Caki2 (cell line): Measurements from ENCODE around the gene C16orf86. TPM values are rescaled to one million over a fixed set of nuclear protein-coding genes. Genes with fewer than 3 reads are reported as not detected.

Experiments
- DNase-seq: peaks from one replicate; pipeline ENCODE4 v3.0.0-alpha.2; 2015; ENCODE audit warnings: low read depth
- in situ Hi-C: cut with HindIII; loops from 2 replicates; pipeline ENCODE4 v1.10.0; 2016; ENCODE audit warnings: low sequenced_read_pairs, low pct_unique_long_range_greater_than_20kb, mixed read lengths
- total RNA-seq: library from RNA; depleted of rRNA; stranded (reverse); fragments of >200 nt; shearing (Covaris generic); gene quantifications from 2 replicates; pipeline ENCODE4 v1.2.3, GENCODE V29; 2014; ENCODE audit warnings: low replicate concordance; rRNA removed

The C16orf86 gene, protein sequence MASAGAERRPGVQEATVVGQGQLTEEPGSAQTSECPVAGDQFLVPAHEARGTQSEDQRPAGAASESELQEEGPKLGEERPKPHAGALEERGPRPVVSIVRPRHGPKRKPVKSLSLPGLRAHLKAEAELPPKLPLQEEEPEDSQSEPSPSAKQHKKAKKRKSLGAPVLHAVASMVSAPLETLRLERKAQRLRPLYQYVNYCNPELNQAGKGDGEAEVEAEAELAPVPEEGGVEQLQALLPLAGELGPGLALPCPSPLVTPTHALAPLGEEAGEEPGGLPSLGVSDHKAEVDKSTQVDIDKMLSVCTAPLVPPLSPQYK
- not detected in 2 replicates for total RNA-seq

DNA sequence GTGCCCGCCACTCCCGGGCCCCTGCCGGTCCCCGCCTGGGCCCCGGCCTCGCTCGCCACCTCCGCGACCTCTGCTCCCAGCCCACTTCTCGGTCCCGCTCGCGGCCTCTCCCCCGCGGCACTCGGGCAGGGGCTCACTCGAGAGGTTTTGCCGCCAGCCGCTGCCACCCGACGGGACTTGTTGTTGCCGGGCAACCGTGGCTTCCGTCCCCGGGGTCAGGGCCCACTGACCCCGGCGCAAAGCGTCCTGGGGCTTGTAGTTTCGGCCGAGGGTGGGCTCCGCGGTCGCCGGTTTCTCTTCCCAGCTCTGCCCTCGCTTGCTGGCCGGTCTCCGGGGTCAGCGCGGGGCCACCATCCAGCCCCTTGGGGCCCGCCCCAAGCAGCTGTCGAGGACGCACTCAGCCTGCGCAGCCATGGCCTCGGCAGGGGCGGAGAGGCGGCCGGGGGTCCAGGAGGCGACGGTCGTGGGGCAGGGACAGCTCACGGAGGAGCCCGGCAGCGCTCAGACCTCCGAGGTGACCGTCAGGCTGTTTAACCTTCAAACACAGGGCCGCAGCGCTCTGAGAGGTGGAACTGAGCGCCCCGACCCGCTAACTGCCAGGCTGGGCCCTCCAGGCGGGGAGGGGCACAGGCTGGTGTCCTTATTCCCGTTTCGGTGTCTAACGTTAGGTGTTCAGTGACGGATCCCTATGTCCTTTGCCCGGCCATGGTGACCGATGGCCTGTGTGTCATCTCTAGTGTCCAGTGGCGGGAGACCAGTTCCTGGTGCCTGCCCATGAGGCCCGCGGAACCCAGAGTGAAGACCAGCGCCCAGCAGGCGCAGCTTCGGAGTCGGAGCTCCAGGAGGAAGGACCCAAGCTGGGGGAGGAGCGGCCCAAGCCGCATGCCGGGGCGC lies at the start of gene C16orf86, which contains the start of gene ENKD1:
Gene C16orf86, plus strand, starts transcription at position 256 of the 894 bp plus-strand sequence. Its CDS starts 157 bp downstream, at position 413.
Gene ENKD1, minus strand, starts transcription at position 192 of the 894 bp plus-strand sequence. CDS start 308 bp downstream, outside the sequence.
- in situ Hi-C loops: no loop called here
- no peak for DNase-seq

DNA sequence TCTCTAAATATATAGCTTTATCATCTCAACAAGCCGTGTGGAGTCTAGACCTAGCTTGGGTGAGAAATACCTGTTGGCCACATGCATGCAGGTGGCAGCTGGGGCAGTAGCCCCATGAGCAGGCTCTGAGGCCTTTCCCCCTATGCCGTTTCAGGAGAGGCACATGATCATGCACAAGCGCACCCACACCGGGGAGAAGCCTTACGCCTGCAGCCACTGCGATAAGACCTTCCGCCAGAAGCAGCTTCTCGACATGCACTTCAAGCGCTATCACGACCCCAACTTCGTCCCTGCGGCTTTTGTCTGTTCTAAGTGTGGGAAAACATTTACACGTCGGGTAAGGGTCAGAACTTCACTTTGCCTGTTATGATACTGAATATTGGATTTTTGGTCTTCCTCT lies 38.4 kb upstream of the C16orf86 start:
- in situ Hi-C loops: no loop called here

DNA sequence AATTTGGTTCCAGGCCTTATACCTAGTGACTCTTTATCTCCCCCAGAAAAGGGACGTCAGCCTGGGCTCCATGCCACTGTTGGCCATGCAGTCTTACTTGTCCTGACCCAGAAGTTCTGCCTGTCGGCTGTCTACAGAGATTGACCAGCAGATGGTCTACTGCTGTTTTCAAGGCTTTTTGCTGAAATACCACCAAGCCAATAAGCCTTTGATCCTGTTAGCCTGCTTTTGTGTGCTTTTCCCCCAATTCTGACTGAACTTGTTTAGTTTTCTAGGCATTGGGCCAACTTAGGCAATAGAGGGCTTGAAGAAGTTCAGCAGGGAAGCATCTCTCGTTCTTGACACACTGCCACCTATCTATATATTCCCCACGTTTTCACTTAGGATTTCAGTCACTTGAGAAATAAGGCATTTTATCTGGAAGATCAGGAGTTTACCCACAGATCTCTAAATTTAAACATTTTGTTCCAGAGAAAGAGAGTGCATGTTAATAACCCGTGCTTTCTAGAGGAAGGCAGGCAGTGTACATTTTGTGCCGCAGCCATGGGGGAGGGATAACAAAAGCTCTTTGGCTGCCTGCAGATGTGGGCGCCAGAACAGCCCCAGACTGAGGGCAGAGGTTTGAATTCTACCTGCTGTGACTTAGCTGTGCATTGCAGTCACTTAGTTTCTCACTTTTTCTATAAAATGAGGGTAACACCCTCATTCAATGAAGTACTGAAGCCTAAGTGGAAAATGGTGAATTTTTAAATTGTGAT lies 34.0 kb upstream of the C16orf86 start:
- no peak for DNase-seq
- in situ Hi-C loops: no loop called here

More for the DNA sequence above, 38.4 kb upstream of the C16orf86 start:
- no peak for DNase-seq

DNA sequence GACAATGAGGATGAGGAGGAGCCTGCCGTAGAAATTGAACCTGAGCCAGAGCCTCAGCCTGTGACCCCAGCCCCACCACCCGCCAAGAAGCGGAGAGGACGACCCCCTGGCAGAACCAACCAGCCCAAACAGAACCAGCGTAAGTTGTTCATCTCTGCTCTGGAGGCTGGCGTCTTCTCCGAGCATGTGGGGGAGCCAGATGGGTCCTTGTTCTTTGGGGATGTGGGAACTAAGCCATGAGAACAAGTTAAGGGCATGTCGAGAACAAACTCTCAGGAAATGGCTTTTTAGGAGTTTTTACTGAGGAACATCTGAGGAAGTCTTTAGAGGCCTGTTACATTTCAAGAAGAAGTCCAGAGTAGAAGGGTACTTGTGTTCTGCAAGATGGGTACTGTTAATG lies 29.9 kb upstream of the C16orf86 start:
- in situ Hi-C loops: no loop called here

DNA sequence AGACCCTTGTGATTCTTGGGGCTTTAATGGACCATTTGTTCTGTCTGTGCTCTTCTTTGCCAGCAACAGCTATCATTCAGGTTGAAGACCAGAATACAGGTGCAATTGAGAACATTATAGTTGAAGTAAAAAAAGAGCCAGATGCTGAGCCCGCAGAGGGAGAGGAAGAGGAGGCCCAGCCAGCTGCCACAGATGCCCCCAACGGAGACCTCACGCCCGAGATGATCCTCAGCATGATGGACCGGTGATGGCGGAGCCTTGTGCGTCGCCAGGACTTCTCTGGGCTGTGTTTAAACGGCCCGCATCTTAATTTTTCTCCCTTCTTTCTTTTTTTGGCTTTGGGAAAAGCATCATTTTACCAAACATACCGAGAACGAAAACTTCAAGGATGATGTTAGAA lies 29.0 kb upstream of the C16orf86 start:
- in situ Hi-C loops: no loop called here

More for the DNA sequence above, 29.9 kb upstream of the C16orf86 start:
- no peak for DNase-seq

DNA sequence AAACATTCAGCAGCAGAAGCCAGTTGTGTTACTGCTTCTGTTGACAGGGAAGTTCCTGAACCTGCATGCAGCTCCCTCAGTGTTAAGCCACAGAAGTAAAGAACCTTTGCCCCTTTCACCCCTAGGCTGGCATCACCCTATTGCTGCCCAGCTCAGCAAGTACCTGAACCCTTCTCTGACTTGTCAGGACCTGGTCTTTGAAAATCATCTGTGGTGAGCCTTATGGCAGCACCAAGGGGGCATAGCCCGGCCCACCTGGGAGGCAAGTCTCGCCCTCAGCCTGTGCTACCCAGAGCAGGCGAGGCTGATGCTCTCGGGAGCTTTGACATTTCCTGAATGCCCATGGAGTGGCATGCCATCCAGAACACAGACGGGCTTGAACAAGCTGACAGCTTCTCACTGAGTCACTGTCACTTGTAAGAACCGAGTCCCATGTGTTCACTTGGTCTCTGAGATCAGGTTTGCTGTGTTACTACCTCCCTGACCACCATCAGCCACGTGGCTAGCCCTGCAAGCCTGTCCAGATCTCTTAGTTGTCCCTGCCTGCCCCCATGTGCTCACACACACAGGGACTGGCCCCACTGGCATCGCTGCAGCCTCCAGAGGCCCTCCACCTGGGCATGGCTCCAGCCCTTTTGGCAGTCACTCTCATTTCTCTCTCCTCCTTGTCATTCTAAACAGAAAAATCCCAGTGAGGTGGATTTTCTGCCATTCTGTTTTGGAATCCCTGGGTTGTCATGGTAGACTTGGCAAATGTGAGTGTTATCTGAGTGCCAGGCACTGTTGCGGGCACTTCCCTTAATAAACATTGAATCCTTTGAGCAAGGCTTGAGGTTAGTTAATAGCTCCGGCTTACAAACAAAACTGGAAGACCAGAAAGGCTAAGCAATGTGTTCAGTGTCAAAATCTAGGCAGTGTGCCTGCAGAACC lies 24.6 kb upstream of the C16orf86 start:
- in situ Hi-C loops: no loop called here
- no peak for DNase-seq

More for the DNA sequence above, 29.0 kb upstream of the C16orf86 start:
- DNase-seq: no peak

DNA sequence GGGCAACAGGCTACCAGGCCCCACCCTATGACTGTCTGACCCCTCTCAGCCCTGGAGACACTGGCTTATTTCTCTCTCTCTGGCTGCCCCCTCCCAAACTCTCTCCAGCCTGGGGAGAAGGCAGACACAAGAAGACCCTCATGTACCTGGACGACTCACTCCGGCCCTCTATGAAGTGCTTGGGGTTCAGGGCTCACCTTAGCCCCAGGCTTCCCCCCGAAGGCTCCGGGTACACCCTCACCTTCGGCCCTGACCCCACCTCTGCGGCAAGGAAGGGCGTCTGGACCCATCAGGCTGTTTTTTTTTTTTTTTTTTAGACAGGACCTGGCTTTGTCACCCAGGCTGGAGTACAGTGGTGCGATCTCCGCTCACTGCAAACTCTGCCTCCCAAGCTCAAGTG lies 22.6 kb upstream of the C16orf86 start:
- DNase-seq: no peak
- in situ Hi-C loops: no loop called here

DNA sequence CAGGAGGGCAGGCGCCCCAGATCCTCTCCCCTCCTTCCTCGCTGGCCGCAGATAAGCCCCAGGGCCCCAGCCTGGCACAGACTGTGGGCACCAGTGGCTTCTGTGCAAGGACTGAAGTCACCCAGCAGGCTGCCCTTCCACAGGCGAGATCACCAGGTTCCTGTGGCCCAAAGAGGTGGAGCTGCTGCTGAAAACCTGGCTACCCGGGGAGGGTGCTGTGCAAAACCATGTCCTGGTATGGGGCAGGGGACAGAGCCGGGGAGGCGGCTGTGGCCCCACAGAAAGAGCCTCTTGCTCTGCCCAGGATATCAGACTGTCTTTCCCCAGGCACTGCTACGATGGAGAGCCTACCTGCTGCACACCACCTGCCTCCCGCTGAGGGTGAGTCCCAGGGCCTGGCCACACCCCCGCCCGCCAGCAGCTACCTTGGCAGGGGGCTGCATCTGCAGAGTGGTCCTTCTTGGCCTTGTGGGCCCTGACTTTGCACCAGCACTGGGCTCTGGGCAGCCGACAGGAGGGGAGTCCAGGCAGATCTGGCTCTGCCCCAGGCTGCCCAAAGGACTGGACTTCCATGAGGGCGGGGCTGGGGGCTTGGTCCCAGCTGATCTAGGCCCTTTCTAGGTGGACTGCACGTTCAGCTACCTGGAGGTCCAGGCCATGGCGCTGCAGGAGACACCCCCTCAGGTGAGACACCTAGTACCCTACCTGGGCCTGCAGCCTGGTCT lies 21.1 kb upstream of the C16orf86 start:
- in situ Hi-C loops: no loop called here
- DNase-seq: no peak

DNA sequence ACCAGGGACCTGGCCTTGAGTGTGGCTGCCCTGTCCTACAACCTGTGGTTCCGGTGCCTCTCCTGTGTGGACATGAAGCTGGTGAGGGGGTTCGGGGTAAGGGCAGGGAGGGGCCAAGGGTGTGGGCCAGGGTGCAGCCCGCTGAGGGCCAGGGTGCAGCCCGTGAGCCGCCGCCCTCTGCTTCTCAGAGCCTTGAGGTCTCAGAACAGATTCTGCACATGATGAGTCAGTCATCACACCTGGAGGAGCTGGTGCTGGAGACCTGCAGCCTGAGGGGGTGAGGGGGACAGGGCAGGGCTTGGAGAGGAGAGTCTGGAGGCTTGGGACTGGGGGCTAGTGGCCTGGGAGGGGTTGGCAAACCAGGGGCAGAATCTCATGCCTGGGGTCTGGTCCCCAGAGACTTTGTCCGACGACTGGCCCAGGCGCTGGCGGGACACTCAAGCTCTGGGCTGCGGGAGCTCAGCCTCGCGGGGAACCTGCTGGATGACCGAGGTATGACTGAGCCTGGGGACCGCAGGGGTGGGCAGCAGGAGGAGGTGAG lies 19.4 kb upstream of the C16orf86 start:
- DNase-seq: no peak
- in situ Hi-C loops: no loop called here

DNA sequence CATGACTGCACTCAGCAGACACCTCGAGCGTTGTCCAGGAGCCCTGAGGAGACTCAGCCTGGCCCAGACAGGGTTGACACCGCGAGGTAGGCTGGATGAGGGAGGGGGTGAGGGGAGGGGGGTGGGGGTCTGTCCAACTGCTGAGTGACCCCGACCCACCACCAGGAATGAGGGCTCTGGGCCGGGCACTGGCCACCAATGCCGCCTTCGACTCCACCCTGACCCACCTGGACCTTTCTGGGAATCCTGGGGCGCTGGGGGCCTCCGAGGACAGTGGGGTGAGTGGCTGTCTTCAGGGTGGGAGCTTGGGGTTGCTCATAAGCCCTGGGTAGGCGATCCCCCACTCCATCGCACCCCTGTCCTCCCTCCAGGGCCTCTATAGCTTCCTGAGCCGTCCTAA lies 18.9 kb upstream of the C16orf86 start:
- in situ Hi-C loops: no loop called here
- DNase-seq: no peak

DNA sequence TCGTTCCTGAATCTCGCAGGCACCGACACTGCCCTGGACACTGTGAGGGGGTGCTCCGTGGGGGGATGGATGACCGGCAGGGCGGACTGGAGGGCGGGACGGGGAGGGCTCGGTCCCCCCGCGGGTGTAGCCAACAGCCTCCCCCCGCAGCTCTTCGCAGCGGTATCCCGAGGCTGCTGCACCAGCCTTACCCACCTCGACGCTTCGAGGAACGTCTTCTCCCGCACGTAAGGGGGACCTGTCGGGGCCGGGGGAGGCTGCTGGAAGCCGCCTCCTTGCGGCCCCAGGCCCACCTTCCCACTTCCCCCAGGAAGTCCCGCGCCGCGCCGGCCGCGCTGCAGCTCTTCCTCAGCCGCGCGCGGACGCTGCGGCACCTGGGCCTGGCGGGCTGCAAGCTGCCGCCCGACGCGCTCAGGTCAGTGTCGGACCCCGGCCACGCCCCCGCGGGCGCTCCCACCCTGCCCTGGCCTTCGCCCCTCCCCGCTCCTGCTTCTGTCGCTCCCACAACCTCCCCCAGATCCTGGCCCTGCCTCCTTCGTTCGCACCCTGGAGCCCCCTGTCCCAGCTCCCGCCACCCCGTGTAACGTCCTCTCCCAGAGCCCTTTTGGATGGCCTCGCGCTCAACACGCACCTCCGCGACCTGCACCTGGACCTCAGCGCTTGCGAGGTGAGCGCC lies 18.4 kb upstream of the C16orf86 start:
- in situ Hi-C loops: no loop called here

DNA sequence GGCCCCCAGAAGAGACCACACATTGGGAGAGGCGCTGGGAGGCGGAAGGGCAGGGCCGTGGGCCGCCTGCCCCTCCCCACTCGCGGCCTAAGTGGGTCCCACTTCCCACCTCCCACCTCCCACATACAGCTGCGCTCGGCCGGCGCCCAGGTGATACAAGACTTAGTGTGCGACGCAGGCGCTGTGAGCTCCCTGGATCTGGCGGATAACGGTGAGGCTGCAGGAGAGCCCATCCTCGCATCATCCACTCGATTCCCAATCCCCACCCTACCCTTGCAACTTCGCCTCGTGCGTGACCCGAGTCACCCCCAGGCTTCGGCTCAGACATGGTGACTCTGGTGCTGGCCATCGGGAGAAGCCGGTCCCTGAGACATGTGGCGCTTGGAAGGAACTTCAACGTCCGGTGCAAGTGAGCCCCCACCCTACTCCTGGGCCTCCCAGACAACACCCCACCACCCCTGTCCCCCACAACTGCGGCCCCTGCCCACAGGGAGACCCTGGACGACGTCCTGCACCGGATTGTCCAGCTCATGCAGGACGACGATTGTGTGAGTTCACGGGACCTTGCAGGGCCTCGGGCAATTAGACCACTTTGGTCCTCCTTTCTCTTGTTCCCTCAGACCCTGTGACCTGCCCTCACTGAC lies 17.7 kb upstream of the C16orf86 start:
- in situ Hi-C loops: no loop called here
- DNase-seq: no peak

More for the DNA sequence above, 18.4 kb upstream of the C16orf86 start:
- no peak for DNase-seq

DNA sequence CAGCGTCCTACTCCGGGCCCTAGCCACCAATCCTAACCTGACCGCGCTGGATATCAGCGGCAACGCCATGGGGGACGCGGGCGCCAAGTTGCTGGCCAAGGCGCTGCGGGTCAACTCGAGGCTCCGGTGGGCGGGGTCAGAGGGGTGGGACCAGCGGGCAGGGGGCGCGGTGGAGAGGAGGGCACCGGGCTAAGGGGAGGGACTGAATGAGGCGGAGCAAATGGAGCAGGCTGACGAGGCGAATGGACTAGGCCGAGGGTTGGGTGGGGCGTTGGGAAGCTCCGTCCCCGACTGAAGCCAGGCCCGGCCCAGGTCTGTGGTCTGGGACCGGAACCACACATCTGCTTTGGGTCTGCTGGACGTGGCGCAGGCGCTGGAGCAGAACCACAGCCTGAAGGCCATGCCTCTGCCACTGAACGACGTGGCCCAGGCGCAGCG lies 17.1 kb upstream of the C16orf86 start:
- in situ Hi-C loops: no loop called here
- DNase-seq: no peak

DNA sequence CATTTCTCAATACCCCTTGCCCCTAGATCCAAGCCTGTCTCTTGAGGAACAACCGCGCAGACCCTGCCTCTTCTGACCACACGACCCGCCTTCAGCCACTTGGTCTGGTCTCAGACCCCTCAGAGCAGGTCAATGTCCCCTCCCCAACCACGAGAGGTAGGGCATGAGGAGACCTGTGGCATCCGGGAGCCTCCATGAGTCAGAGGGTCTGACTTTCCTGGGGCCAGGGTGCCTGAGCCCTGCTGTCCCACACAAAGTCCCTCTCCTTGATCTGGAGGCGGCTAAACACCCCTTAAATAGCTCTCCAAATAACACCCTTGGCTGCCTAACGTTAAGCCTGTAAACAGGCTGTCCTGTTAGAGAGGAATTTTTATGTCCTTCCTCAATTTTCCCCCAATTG lies 16.6 kb upstream of the C16orf86 start:
- no peak for DNase-seq
- in situ Hi-C loops: no loop called here

DNA sequence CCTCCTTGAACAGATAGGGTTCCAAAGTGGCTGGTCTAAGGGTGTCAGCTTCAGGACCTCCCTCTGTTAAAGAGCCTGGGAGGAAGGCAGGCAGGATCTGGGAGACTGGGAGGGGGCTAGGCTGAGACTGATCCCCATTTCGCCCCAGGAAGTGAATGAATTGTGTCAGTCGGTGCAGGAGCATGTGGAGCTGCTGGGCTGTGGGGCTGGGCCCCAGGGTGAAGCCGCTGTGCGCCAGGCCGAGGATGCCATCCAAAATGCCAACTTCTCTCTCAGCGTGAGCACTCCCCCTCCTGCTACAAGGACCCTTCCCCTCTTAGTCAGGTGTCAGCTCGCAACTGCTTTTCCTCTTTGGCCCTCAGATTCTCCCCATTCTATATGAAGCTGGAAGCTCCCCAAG lies 15.6 kb upstream of the C16orf86 start:
- no peak for DNase-seq
- in situ Hi-C loops: no loop called here

DNA sequence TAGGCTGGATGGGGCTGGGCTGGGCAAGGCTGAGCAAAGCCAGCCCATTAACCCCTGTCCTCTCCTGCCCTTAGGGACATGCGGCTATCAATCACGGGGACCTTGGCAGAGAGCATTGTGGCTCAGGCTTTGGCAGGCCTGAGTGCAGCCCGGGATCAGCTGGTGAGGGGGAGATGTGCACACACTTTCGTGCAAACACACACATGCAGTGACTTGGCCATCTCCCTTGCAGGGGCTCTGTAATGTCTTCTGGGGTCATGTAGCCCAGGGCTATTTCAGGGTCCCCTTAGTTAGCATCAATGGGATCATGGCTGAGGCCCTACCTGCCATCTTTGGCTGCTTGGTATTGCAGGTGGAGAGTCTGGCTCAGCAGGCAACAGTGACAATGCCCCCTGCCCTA lies 14.8 kb upstream of the C16orf86 start:
- in situ Hi-C loops: no loop called here

More for the DNA sequence above, 14.8 kb upstream of the C16orf86 start:
- DNase-seq: no peak
